Measurements from ENCODE around the gene BCAS3.
"Not testable (repeated sequence)": the region's sequence is repeated elsewhere in the genome, so short reads cannot be mapped to it uniquely, and the experiment has no call there.

The BCAS3 gene

DNA sequence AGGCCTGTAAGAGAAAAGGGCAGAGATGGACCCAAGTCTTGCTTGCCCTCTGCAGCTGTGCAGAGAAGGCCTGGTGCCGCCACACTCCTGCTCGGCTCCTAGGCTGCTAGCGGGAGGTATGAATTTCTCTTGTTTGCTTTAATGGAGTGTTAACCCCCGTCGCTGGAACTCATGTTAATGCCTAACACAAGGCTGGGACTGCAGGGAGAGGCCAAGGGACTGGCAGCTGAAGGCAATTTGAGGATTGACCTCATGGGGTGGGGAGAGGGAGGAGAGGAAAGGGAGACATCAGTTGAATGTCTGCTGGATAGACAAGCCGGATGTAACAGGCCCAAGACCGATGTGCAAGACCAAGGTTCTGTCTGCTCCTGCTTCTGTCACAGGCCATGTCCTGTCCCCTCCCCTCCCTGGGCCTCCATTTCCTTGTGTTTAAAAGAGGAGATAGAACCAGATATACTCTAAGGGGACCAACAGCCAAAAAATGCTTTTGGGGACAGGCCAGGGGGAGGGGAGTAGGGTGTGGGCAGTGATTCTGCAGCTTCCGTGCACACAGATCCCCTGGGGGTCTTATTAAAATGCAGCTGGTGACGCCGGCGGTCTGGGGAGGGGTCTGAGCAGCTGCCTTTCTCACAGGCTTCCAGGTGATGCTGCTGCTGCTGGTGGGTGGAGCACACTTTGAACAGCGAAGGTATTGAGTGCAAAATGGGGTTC is 675.3 kb downstream of the BCAS3 start:
- H3K4me3 ChIP-seq (ENCODE audit: low read depth, low read length), result no peak overlapping the region
- no peak for DNase-seq (ENCODE audit: low read depth)
- TF ChIP-seq, protein P1, sequence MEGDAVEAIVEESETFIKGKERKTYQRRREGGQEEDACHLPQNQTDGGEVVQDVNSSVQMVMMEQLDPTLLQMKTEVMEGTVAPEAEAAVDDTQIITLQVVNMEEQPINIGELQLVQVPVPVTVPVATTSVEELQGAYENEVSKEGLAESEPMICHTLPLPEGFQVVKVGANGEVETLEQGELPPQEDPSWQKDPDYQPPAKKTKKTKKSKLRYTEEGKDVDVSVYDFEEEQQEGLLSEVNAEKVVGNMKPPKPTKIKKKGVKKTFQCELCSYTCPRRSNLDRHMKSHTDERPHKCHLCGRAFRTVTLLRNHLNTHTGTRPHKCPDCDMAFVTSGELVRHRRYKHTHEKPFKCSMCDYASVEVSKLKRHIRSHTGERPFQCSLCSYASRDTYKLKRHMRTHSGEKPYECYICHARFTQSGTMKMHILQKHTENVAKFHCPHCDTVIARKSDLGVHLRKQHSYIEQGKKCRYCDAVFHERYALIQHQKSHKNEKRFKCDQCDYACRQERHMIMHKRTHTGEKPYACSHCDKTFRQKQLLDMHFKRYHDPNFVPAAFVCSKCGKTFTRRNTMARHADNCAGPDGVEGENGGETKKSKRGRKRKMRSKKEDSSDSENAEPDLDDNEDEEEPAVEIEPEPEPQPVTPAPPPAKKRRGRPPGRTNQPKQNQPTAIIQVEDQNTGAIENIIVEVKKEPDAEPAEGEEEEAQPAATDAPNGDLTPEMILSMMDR (IDR thresholded peaks at IDR 0.05; ENCODE audit: insufficient read depth, low read depth, low read length, missing control alignments), result no peak

DNA sequence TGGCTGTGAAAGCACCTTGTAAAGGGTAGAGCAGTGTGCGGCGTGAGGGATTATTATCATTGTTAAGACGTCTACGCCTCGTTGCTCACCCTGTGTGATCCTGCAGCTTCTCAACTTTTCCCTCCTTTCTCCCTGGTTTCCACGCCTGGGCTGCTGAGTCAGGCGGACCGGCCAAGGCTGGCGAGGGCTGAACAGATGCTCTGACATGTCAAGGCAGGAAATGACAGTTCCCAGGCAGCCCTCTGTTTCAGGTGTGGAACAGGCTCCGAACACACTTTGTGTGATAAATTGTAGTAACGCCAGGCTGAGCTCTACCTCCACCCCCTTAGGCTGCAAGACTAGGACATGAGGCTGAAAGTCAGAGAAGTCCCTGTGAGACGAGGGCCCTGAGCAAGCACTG is 676.0 kb downstream of the BCAS3 start:
- H3K4me3 ChIP-seq (ENCODE audit: low read depth, low read length), result no peak overlapping the region
- DNase-seq (ENCODE audit: low read depth), result no peak
- TF ChIP-seq, protein P1 (IDR thresholded peaks at IDR 0.05; ENCODE audit: insufficient read depth, low read depth, low read length, missing control alignments), result no peak

DNA sequence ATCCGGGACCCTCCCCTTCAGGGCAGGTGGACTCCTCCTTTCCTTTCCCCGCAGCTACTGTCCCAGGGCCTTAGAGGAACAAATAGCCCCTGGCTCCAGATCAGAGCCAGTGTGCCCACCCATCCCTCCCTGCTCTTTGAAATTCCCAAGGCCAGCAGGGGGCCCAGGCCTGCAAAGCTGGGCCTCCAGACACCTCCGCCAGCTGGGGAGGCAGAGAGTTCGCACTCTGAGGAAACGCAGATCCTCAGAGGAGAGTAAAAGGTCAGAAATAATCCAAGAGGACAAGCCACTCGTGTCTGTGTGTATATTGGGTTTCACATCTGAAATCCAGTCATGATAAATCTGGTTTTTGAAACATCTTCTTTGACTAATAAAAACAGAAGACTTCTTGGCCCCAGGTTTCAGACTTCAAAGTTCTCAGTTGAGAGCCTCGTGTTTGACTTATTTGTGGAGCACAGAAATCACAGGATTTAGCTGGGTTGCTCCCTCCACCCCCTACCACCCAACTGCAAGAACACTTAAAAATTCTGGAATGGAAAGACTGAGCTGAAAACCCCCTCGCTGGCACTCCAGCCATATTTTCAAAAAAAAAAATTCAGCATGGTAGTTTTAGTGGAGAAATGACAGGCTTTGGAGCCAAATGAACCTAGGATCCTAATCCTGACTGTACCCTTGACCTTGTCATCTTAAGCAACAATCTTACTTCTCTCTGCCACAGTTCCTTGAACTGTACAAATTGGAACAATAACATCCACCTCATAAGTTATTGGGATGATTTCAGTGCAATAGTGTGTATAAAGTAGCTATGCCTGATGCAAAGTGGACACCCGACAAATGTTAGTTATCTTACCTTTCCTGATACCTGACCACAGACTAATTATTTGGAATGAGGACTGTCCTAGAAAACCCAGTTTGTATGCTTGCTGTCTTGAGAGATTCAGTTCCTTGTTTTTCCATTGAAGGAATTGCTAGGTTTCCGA is 677.5 kb downstream of the BCAS3 start:
- TF ChIP-seq, protein P1 (IDR thresholded peaks at IDR 0.05; ENCODE audit: insufficient read depth, low read depth, low read length, missing control alignments), result no peak
- DNase-seq (ENCODE audit: low read depth), result no peak
- H3K4me3 ChIP-seq (ENCODE audit: low read depth, low read length), result no peak overlapping the region

DNA sequence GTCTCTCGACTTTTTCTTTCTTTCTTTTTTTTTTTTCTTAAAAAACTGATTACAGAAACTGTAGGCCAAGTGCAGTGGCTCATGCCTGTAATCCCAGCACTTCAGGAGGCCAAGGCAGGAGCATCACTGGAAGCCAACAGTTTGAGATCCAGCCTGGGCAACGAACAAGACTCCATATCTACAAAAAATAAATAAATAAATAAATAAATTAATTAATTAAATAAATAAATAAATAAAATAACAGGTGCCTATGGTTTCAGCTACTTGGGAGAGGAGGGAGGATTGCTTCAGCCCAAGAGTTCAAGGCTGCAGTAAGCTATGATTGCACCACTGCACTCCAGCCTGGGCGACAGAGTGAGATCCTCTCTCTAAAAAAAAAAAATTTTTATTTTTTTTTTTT is 679.4 kb downstream of the BCAS3 start:
- DNase-seq (ENCODE audit: low read depth); H3K4me3 ChIP-seq (ENCODE audit: low read depth, low read length): not testable (repeated sequence)

DNA sequence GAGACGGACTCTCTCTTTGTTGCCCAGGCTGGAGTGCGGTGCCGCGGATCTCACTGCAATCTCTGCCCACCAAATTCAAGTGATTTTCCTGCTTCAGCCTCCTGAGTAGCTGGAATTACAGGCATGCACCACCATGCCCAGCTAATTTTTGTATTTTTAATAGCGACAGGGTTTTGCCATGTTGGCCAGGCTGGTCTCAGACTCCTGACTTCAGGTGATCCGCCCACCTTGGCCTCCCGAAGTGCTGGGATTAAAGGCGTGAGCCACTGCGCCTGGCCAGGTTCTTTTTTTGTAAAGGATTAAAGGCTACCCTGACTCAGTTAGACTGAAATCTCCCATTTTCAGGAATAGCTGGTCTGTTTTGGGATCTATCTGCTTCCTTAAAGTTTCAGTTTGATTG is 681.9 kb downstream of the BCAS3 start:
- not testable (repeated sequence) for H3K4me3 ChIP-seq (ENCODE audit: low read depth, low read length); DNase-seq (ENCODE audit: low read depth)

DNA sequence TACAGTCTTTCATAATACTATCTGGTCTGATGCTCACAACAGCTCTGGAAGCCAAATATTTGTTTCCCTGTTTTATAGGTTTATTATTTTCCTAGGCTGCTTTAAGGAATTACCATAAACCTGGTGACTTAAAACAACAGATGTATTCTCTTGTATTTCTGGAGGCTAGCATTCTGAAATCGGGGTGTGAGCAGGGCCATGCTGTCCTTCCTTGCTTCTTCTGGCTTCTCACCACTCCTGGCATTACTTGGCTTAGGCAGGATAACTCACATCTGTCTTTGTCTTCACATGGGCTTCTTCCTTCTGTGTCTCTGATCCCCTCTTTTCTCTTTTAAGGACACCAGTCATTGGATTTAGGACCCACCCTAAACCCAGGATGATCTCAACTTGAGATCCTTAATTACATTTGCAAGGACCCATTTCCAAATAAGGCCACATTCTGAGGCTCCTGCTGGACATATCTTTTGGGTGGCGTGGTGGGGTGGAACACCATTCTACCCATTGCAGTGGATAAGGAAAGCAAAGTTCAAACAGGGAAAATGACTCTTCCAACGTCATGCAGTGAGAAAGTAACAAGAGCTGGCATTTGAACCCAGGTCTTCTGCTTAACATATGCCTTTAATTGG is 682.8 kb downstream of the BCAS3 start:
- no peak overlapping the region for H3K4me3 ChIP-seq (ENCODE audit: low read depth, low read length)
- no peak for DNase-seq (ENCODE audit: low read depth)
- TF ChIP-seq, protein P1 (IDR thresholded peaks at IDR 0.05; ENCODE audit: insufficient read depth, low read depth, low read length, missing control alignments), result no peak

DNA sequence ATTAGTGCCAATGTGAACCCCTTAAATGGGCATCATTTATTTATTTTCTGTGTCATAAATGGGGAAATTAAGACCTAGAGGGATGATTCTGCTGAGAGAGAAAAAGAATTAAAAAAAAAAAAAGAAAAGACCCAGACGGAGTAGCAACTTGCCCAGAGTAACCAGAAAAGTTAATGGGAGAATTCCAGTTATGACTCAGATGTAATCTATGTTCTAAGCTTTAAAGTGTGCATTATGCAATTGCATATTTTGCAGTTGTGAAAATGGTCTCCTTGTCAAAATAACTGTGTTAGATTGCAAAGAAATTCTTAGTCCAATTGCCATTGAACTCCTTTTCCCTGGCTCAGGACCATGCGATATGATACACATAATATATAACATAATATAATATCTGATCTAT is 683.4 kb downstream of the BCAS3 start:
- H3K4me3 ChIP-seq (ENCODE audit: low read depth, low read length), result no peak overlapping the region
- DNase-seq (ENCODE audit: low read depth), result no peak
- TF ChIP-seq, protein P1 (IDR thresholded peaks at IDR 0.05; ENCODE audit: insufficient read depth, low read depth, low read length, missing control alignments), result no peak

Measured in GM12865 (cell line).